ENCODE data around the gene ALG12.
A peak's percentile ranks its signal among the peaks of the same experiment; 100 is the strongest.

ALG12 gene

GRCh38 chr22:49885881-49886280, 32.4 kb downstream of the ALG12 start:
- DNase-seq (ENCODE audit: low read depth in 2 of 2): no peak
- no peak overlapping the region for H3K4me3 ChIP-seq (replicated peaks in 1 of 2; ENCODE audit: low read depth in 2 of 2, low read length in 2 of 2)
- TF ChIP-seq CTCF (IDR thresholded peaks at IDR 0.05; ENCODE audit: low read depth, low read length): no peak

GRCh38 chr22:49885281-49885680, 33.0 kb downstream of the ALG12 start:
- no peak for DNase-seq (ENCODE audit: low read depth in 2 of 2)
- H3K4me3 ChIP-seq (replicated peaks in 1 of 2; ENCODE audit: low read depth in 2 of 2, low read length in 2 of 2): no peak overlapping the region
- no peak for TF ChIP-seq CTCF (IDR thresholded peaks at IDR 0.05; ENCODE audit: low read depth, low read length)

GRCh38 chr22:49884503-49885260, 33.6 kb downstream of the ALG12 start:
- no peak for TF ChIP-seq CTCF (IDR thresholded peaks at IDR 0.05; ENCODE audit: low read depth, low read length)
- DNase-seq (ENCODE audit: low read depth in 2 of 2): no peak
- H3K4me3 ChIP-seq (replicated peaks in 1 of 2; ENCODE audit: low read depth in 2 of 2, low read length in 2 of 2): no peak overlapping the region

- TF ChIP-seq CTCF (IDR thresholded peaks at IDR 0.05; ENCODE audit: low read depth, low read length): no peak
- no peak for DNase-seq (ENCODE audit: low read depth in 2 of 2)
- no peak overlapping the region for H3K4me3 ChIP-seq (replicated peaks in 1 of 2; ENCODE audit: low read depth in 2 of 2, low read length in 2 of 2)
Observed at GRCh38 chr22:49884075-49884474, 34.2 kb downstream of the ALG12 start.

- TF ChIP-seq CTCF (IDR thresholded peaks at IDR 0.05; ENCODE audit: low read depth, low read length): no peak
- DNase-seq (ENCODE audit: low read depth in 2 of 2): peak in 1 of 2 donors; percentile 45
Observed at GRCh38 chr22:49883294-49883640, 35.0 kb downstream of the ALG12 start.

GRCh38 chr22:49882519-49883293, 35.5 kb downstream of the ALG12 start:
- DNase-seq (ENCODE audit: low read depth in 2 of 2): peak in 1 of 2 donors; percentile 43
- H3K4me3 ChIP-seq (replicated peaks in 1 of 2; ENCODE audit: low read depth in 2 of 2, low read length in 2 of 2): no peak overlapping the region
- TF ChIP-seq CTCF (IDR thresholded peaks at IDR 0.05; ENCODE audit: low read depth, low read length): no peak

More at GRCh38 chr22:49883294-49883640, 35.0 kb downstream of the ALG12 start:
- H3K4me3 ChIP-seq (replicated peaks in 1 of 2; ENCODE audit: low read depth in 2 of 2, low read length in 2 of 2): no peak overlapping the region
